AG09309 (cell line): Measurements from ENCODE around the gene XAGE3.

ENCODE experiments used
- DNase-seq: peaks from one replicate; pipeline ENCODE4 v3.0.0-alpha.2; 2010; ENCODE audit warnings: low read depth
- H3K4me3 ChIP-seq: 2 replicates; pipeline ENCODE4 v1.5.1; 2011; ENCODE audit warnings: mild to moderate bottlenecking, low read depth, low read length, moderate library complexity; ENCODE audit not compliant: control insufficient read depth
- TF ChIP-seq, protein P1 (sequence below): IDR thresholded peaks from 2 replicates; pipeline ENCODE4 v1.5.1; 2011; ENCODE audit warnings: mild to moderate bottlenecking, low read depth, low read length, inconsistent platforms; ENCODE audit not compliant: insufficient read depth, control insufficient read depth; ENCODE audit errors: missing control alignments

The XAGE3 gene

GRCh38 chrX:52830551-52830950 is 37.3 kb downstream of the XAGE3 start:
- H3K4me3 ChIP-seq, result no peak overlapping the region
- DNase-seq, result no peak
- TF ChIP-seq, protein P1, sequence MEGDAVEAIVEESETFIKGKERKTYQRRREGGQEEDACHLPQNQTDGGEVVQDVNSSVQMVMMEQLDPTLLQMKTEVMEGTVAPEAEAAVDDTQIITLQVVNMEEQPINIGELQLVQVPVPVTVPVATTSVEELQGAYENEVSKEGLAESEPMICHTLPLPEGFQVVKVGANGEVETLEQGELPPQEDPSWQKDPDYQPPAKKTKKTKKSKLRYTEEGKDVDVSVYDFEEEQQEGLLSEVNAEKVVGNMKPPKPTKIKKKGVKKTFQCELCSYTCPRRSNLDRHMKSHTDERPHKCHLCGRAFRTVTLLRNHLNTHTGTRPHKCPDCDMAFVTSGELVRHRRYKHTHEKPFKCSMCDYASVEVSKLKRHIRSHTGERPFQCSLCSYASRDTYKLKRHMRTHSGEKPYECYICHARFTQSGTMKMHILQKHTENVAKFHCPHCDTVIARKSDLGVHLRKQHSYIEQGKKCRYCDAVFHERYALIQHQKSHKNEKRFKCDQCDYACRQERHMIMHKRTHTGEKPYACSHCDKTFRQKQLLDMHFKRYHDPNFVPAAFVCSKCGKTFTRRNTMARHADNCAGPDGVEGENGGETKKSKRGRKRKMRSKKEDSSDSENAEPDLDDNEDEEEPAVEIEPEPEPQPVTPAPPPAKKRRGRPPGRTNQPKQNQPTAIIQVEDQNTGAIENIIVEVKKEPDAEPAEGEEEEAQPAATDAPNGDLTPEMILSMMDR, result no peak

DNA sequence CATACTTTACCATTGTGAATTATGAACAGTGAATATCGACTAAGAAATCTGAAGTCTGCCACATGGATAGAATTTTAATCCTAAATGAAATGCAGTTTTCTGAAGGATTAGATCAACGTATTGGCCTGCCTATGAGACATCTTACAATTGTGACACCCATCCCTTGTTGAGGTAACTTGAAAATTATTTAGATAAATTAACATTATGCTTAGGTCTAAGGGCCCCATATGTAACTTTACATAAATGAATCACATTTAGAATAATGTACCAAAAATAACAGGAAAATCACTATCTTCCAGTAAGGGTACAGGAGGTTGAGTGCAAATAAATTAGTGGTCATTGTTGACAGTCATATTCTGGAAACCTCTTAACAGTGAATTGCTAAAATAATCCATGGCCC is 43.3 kb downstream of the XAGE3 start:
- TF ChIP-seq, protein P1, result no peak

GRCh38 chrX:52821079-52821760 is 46.7 kb downstream of the XAGE3 start:
- H3K4me3 ChIP-seq, result no peak overlapping the region
- TF ChIP-seq, protein P1, result no peak
- no peak for DNase-seq

More for the DNA sequence above, 43.3 kb downstream of the XAGE3 start:
- no peak overlapping the region for H3K4me3 ChIP-seq
- no peak for DNase-seq

DNA sequence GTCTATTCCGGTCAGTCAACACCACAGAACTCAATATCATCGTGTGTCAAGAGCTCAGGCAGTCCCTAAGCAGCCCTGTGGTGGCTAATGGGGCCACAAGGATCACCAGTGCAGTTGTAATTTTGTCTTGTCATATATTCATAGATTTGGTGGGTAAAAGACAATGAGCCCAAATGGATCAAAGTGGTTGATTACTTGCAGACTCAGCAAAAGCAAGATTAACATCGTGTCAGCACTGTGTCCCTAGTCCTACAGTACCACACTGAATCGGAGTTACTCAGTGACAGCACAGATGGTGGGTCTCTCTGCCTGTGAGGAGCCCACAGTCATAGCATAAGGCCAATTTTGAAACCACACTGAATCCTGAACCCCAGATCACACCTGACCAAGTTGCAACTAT is 48.1 kb downstream of the XAGE3 start:
- DNase-seq, result no peak
- H3K4me3 ChIP-seq, result no peak overlapping the region
- TF ChIP-seq, protein P1, result no peak
